Ovary (tissue), 3 donors: ENCODE results near the gene LCN10.

Experiments used
- EP300 ChIP-seq: sonication (generic); formaldehyde crosslinking; IDR thresholded peaks from one replicate; pipeline ENCODE4 v1.6.1; 2017; ENCODE audit warnings: antibody characterized with exemption
- POLR2A ChIP-seq: fragments of 450-650 bp; IDR thresholded peaks from one replicate; pipeline ENCODE4 v1.6.1; 2017; ENCODE audit warnings: antibody characterized with exemption, mild to moderate bottlenecking, moderate library complexity
- TF ChIP-seq, protein P1 (sequence below), 3 donors: fragments of 450-650 bp in 2 of 3; fragments of 200-600 bp in 1 of 3; IDR thresholded peaks; one replicate each; pipeline versions ENCODE4 v1.5.1 to v1.8.0; 2016 to 2022; ENCODE audit warnings: antibody characterized with exemption in 3 of 3, mild to moderate bottlenecking in 1 of 3
- donor health status: DM: no; HTN: no; CAD: no.

DNA sequence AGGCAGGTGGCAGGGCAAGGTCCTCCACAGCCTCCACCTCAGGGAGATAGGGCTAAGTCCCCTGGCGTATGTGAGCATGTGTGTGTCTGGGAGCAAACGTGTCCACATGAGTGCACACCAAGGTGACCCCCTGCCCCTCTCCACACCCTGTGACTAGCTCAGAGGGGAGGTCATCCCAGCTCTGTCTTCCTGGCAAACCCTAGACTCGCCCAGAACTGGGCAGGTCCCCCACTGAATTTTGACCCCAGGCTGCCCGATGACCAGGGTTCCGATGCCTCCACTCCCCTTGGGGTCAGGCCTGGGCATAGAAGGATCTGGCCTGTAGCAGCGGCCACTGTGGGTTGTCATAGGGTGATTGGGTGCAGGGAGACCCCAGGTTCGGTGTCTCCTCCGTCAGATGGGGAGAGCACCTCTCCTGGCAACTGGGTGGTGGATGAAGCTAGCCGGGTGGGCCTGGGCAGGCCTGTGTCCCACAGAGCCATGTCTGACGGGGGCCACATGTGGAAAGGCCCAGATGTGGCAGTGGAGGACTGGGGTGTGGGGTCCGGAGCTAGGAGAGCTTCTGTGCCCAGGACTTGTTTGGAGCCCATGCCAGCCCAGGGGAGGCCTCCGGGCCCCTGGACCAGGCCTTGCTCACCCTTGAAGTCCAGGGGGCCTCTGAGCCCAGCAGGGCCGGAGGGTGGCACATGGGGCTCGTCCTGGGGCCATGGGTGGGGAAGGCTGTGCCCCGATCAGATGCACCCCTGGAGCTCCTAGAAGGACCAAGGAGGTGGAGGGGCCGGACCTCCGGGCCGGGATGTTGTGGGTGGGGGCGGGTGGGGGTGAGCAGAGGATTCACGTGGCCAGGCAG is 24.2 kb downstream of the LCN10 start:
- TF ChIP-seq EP300 = no peak
- TF ChIP-seq, protein P1, sequence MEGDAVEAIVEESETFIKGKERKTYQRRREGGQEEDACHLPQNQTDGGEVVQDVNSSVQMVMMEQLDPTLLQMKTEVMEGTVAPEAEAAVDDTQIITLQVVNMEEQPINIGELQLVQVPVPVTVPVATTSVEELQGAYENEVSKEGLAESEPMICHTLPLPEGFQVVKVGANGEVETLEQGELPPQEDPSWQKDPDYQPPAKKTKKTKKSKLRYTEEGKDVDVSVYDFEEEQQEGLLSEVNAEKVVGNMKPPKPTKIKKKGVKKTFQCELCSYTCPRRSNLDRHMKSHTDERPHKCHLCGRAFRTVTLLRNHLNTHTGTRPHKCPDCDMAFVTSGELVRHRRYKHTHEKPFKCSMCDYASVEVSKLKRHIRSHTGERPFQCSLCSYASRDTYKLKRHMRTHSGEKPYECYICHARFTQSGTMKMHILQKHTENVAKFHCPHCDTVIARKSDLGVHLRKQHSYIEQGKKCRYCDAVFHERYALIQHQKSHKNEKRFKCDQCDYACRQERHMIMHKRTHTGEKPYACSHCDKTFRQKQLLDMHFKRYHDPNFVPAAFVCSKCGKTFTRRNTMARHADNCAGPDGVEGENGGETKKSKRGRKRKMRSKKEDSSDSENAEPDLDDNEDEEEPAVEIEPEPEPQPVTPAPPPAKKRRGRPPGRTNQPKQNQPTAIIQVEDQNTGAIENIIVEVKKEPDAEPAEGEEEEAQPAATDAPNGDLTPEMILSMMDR (IDR thresholded peaks at IDR 0.05) = no peak
- no peak for TF ChIP-seq POLR2A
